Measurements from ENCODE around the gene RETSAT.
"Not testable (repeated sequence)": the region's sequence is repeated elsewhere in the genome, so short reads cannot be mapped to it uniquely, and the experiment has no call there.

RETSAT gene

DNA sequence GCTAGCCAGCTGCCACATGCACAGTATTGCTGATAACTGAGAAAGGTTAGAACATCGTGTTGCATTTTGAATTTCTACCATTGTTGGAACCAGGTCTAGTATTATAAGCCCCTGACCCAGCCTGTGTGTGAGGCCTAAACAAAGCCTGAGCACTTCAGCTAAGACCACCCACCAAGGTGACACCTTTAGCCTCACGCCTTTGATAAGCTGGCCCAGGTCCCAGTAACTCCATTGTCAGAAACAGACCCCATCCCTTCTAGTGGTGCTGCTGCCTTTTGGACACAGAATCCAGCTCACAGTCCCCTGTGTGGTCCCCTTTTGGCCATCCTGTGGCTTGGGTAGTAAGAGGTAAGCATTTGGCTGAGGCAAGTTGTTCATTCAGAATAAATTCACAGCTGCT is 1.9 kb upstream of the RETSAT start:
- 91 to 98% methylated on average over 2 of the region's 2 CpGs for WGBS, 2 experiments
- H3K27me3 ChIP-seq (ENCODE audit: control insufficient read depth, insufficient read depth, low read length, poor library complexity, severe bottlenecking): no peaks in the 10 kb centered on the region
- no peaks in the 10 kb centered on the region for H3K36me3 ChIP-seq (ENCODE audit: control insufficient read depth, insufficient read depth, low read length)
- no peaks in the 10 kb centered on the region for H3K4me1 ChIP-seq (ENCODE audit: control insufficient read depth, insufficient read depth, low read length)
- no peak overlapping the region for H3K4me3 ChIP-seq (ENCODE audit: insufficient read depth, low read depth, low read length)
- H3K9me3 ChIP-seq (ENCODE audit: control insufficient read depth, low read length): no peaks in the 10 kb centered on the region
- H3K27ac ChIP-seq (ENCODE audit: insufficient read depth, low read depth, low read length, poor library complexity, severe bottlenecking): no peak overlapping the region

DNA sequence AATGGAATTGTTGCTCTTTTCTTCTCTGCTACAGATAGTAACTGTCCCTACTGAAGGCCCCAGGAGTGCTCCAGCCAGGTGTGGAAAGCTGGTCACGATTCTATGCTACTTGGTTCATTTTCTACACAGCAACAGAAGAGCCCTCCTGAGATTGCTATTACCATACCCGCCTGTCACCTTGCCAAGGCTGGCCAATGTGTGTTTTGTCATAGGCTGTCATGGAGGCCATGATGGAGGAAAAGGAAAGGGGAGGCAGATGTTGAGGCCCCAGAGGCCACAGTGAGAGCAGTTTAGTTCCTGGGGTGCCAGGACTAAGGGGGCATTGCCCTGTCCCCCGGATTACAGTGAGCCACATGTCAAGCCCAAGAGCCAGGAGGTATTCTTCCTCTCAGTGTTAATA is 1.2 kb upstream of the RETSAT start:
- Histone ChIP-seq H3K27ac (ENCODE audit: insufficient read depth, low read depth, low read length, poor library complexity, severe bottlenecking) (no peak overlapping the region), H3K4me1 (ENCODE audit: control insufficient read depth, insufficient read depth, low read length) (no peaks in the 10 kb centered on the region), H3K4me3 (ENCODE audit: insufficient read depth, low read depth, low read length) (peak overlapping the region; percentile 70), H3K27me3 (ENCODE audit: control insufficient read depth, insufficient read depth, low read length, poor library complexity, severe bottlenecking) (no peaks in the 10 kb centered on the region), H3K36me3 (ENCODE audit: control insufficient read depth, insufficient read depth, low read length) (no peaks in the 10 kb centered on the region), H3K9me3 (ENCODE audit: control insufficient read depth, low read length) (no peaks in the 10 kb centered on the region)
- whole genome bisulfite sequencing, 2 experiments: 90 to 91% methylated on average over 3 of the region's 3 CpGs

DNA sequence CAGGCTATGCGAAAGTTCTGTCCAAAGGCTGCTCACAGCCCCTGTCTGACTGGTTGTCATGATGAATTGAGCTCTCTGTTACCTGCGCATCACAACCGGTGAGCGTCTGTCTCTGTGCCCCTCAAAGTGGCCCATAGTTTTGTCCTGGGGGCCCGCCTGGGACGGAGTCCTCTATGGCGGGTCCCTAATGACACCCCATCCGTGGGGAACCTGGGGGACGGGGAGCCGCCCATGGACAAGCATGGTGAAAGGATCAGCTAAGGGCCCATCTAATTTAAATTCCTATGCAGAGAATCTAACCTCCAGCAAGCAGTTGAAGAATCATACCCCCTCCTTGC is 714 bp upstream of the RETSAT start:
- Histone ChIP-seq H3K4me3 (ENCODE audit: insufficient read depth, low read depth, low read length) (peak overlapping the region; percentile 70), H3K36me3 (ENCODE audit: control insufficient read depth, insufficient read depth, low read length) (no peaks in the 10 kb centered on the region), H3K27me3 (ENCODE audit: control insufficient read depth, insufficient read depth, low read length, poor library complexity, severe bottlenecking) (no peaks in the 10 kb centered on the region), H3K4me1 (ENCODE audit: control insufficient read depth, insufficient read depth, low read length) (no peaks in the 10 kb centered on the region), H3K27ac (ENCODE audit: insufficient read depth, low read depth, low read length, poor library complexity, severe bottlenecking) (no peak overlapping the region), H3K9me3 (ENCODE audit: control insufficient read depth, low read length) (no peaks in the 10 kb centered on the region)
- WGBS, 2 experiments: 22 to 24% methylated on average over 10 of the region's 10 CpGs

DNA sequence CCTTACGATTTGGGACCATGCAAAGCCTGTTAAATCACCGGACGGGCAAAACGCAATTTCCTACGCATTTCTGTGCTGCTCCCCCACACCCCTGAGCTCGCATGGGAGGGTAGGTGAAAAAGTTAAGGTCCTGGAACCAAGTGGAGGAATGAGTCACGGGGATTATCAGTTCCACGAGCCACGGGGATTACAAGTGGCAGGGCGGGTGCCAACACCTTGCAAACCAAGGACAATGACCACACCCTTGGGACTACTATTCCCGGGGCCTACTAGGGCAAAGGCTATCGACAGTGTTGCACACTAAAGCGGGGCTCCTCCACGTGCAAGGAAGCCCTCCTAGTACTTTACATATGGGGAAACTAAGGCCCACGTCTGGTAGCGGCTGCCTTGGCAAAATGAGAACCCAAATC is 447 bp downstream of the RETSAT start:
- peak overlapping the region; percentile 70 for H3K4me3 ChIP-seq (ENCODE audit: insufficient read depth, low read depth, low read length)
- no peak overlapping the region for H3K27ac ChIP-seq (ENCODE audit: insufficient read depth, low read depth, low read length, poor library complexity, severe bottlenecking)
- no peaks in the 10 kb centered on the region for H3K36me3 ChIP-seq (ENCODE audit: control insufficient read depth, insufficient read depth, low read length)
- 76 to 79% methylated on average over 16 of the region's 16 CpGs for WGBS, 2 experiments
- H3K4me1 ChIP-seq (ENCODE audit: control insufficient read depth, insufficient read depth, low read length): no peaks in the 10 kb centered on the region
- no peaks in the 10 kb centered on the region for H3K27me3 ChIP-seq (ENCODE audit: control insufficient read depth, insufficient read depth, low read length, poor library complexity, severe bottlenecking)
- no peaks in the 10 kb centered on the region for H3K9me3 ChIP-seq (ENCODE audit: control insufficient read depth, low read length)

DNA sequence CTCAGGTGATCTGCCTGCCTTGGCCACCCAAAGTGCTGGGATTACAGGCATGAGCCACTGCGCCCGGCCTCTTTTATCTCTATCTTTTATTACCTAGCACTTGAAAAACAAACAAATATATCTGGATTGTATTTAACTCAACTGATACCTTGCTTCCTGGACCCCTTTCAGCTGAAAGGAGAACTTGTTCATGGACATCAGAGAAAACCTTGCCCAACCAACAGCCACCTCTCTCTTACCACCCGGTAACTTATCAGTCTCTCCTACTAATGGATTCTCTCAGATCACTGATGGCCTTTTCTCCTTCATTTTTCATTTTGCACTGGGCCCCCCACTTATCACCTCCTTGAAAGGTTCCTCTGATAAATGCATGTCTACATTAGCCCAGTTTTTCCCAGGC is 6.7 kb downstream of the RETSAT start:
- no peak overlapping the region for H3K4me3 ChIP-seq (ENCODE audit: insufficient read depth, low read depth, low read length)
- no peaks in the 10 kb centered on the region for H3K4me1 ChIP-seq (ENCODE audit: control insufficient read depth, insufficient read depth, low read length)
- H3K9me3 ChIP-seq (ENCODE audit: control insufficient read depth, low read length): no peaks in the 10 kb centered on the region
- no peaks in the 10 kb centered on the region for H3K27me3 ChIP-seq (ENCODE audit: control insufficient read depth, insufficient read depth, low read length, poor library complexity, severe bottlenecking)
- WGBS, 2 experiments: 94 to 100% methylated on average over 3 of the region's 3 CpGs
- H3K36me3 ChIP-seq (ENCODE audit: control insufficient read depth, insufficient read depth, low read length): no peaks in the 10 kb centered on the region
- no peak overlapping the region for H3K27ac ChIP-seq (ENCODE audit: insufficient read depth, low read depth, low read length, poor library complexity, severe bottlenecking)

DNA sequence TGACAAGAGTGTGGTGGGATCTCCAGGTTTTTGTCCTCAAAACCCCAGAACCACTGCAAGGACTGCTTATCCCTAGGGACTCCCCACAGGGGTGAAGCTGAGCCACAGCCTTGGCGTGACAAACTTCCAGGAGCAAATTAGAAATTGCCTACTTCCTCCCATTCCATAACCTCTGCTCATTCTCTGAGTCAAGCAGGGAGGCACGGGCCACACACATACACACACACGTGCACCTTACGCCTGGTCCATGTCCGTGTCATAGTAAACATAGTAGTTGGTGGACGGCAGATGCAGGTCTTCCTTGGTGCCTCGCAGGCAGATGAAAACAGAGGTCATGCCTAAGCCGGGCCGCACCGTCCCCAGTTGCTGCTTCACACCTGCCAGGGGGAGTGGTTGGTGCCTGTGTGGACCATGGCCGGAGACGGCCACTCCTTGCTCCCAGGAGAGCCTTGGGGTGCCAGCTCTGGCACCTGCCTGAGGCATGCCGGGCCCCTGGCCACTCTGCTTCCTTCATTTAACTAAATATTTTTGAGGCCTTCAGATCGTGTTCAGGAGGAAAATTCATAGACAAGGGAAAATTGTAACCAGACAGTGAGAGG is 9.9 kb downstream of the RETSAT start:
- Histone ChIP-seq H3K9me3 (ENCODE audit: control insufficient read depth, low read length) (no peaks in the 10 kb centered on the region), H3K4me1 (ENCODE audit: control insufficient read depth, insufficient read depth, low read length) (no peaks in the 10 kb centered on the region), H3K27me3 (ENCODE audit: control insufficient read depth, insufficient read depth, low read length, poor library complexity, severe bottlenecking) (no peaks in the 10 kb centered on the region), H3K27ac (ENCODE audit: insufficient read depth, low read depth, low read length, poor library complexity, severe bottlenecking) (no peak overlapping the region), H3K36me3 (ENCODE audit: control insufficient read depth, insufficient read depth, low read length) (no peaks in the 10 kb centered on the region), H3K4me3 (ENCODE audit: insufficient read depth, low read depth, low read length) (no peak overlapping the region)
- 92 to 97% methylated on average over 14 of the region's 14 CpGs for WGBS, 2 experiments

DNA sequence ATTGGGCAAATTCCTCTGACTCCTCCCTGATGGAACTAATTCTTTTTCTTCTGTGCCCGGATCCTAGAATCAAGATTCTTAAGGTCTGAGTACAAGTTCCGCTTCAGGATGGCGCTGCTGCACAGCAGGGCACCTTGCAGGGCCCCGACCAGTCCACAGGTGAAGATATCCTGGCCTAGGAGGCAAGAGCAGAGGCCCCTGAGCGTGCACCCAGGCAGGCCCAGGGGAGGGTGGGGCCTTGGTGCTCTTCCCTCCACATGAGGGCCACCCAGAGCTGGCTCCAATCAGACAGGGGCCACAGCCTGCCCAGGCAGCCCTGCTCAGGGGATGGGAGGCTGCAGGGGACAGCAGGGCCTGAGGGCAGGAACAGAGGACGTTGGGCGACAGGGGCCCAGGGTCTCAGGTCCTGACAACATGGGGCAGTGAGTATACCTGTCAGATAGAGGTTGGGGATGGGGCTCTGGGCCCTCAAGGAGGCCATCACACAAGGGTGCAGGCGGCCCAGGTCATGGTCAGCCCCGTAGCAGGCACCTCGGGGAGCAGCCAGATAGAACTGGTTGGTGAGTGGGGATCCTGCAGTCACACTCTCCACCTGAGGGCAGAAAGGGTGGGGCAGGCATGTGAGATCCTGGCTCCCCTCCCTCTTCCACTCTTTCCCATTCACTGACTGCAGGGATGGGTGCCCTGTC is 11.0 kb downstream of the RETSAT start:
- not testable (repeated sequence) for H3K27me3 ChIP-seq (ENCODE audit: control insufficient read depth, insufficient read depth, low read length, poor library complexity, severe bottlenecking); H3K27ac ChIP-seq (ENCODE audit: insufficient read depth, low read depth, low read length, poor library complexity, severe bottlenecking); H3K4me3 ChIP-seq (ENCODE audit: insufficient read depth, low read depth, low read length); H3K36me3 ChIP-seq (ENCODE audit: control insufficient read depth, insufficient read depth, low read length); H3K4me1 ChIP-seq (ENCODE audit: control insufficient read depth, insufficient read depth, low read length); H3K9me3 ChIP-seq (ENCODE audit: control insufficient read depth, low read length)
- 94 to 95% methylated on average over 10 of the region's 10 CpGs for WGBS, 2 experiments

DNA sequence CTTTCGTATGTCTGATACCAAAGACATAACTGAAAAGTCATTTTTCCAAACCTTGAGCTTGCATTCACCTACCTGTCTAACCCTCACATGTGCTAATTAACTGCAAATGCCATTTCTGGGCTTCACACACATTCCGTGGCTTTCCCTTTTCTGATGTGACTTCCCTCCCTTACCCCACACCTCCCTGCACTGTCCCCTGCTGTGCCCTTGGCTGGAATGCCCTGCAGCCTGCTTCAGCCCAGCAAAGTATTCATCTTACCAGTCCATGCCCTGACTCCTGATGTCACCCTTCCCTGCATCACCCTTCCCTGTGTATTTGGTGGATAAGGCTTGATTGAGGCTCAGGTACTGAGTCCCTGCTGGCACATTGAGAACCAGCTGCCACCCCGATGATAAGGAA is 12.2 kb downstream of the RETSAT start:
- H3K36me3 ChIP-seq (ENCODE audit: control insufficient read depth, insufficient read depth, low read length): no peaks in the 10 kb centered on the region
- 81 to 84% methylated on average over 3 of the region's 3 CpGs for WGBS, 2 experiments
- no peaks in the 10 kb centered on the region for H3K4me1 ChIP-seq (ENCODE audit: control insufficient read depth, insufficient read depth, low read length)
- H3K27me3 ChIP-seq (ENCODE audit: control insufficient read depth, insufficient read depth, low read length, poor library complexity, severe bottlenecking): no peaks in the 10 kb centered on the region
- no peak overlapping the region for H3K4me3 ChIP-seq (ENCODE audit: insufficient read depth, low read depth, low read length)
- H3K9me3 ChIP-seq (ENCODE audit: control insufficient read depth, low read length): no peaks in the 10 kb centered on the region
- H3K27ac ChIP-seq (ENCODE audit: insufficient read depth, low read depth, low read length, poor library complexity, severe bottlenecking): no peak overlapping the region

DNA sequence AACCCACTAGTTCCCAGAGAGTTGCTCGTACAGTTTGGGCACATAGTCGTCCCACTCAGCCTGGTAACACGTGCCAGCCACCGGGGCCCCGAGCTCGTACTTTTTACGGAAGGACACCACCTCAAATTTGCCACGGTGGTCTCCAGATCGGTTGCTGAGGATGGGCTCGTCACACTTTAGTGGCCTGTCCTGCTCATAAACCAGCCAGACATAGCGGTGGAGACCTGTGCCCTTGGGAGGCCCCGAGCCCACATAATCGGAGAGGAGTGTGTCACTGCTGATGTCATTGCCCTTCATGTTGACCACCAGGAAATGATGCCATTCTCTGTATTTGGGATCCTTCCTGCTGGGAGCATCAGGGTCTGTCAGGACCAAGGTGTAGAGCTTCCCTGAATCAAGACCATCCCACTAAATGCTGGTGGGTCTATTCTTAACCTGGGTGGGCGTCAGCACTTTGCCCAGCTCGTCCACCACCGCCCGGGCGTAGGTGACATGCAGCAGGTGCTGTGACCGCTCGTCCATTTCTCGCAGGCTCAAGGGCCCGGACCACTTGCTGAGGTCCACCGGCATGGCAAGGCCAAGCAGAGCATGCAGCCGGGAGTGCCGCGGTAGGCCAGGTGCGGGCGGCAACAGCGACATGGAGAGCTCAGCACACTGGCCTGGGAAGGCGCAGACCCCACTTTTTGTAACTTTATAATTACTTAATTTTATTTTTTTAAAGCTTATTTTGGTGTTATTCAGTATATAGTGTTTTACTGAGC is 12.9 kb downstream of the RETSAT start:
- H3K9me3 ChIP-seq (ENCODE audit: control insufficient read depth, low read length): no peaks in the 10 kb centered on the region
- no peaks in the 10 kb centered on the region for H3K4me1 ChIP-seq (ENCODE audit: control insufficient read depth, insufficient read depth, low read length)
- WGBS, 2 experiments: 94 to 96% methylated on average over 29 of the region's 30 CpGs
- H3K4me3 ChIP-seq (ENCODE audit: insufficient read depth, low read depth, low read length): no peak overlapping the region
- H3K27me3 ChIP-seq (ENCODE audit: control insufficient read depth, insufficient read depth, low read length, poor library complexity, severe bottlenecking): no peaks in the 10 kb centered on the region
- no peak overlapping the region for H3K27ac ChIP-seq (ENCODE audit: insufficient read depth, low read depth, low read length, poor library complexity, severe bottlenecking)
- no peaks in the 10 kb centered on the region for H3K36me3 ChIP-seq (ENCODE audit: control insufficient read depth, insufficient read depth, low read length)

DNA sequence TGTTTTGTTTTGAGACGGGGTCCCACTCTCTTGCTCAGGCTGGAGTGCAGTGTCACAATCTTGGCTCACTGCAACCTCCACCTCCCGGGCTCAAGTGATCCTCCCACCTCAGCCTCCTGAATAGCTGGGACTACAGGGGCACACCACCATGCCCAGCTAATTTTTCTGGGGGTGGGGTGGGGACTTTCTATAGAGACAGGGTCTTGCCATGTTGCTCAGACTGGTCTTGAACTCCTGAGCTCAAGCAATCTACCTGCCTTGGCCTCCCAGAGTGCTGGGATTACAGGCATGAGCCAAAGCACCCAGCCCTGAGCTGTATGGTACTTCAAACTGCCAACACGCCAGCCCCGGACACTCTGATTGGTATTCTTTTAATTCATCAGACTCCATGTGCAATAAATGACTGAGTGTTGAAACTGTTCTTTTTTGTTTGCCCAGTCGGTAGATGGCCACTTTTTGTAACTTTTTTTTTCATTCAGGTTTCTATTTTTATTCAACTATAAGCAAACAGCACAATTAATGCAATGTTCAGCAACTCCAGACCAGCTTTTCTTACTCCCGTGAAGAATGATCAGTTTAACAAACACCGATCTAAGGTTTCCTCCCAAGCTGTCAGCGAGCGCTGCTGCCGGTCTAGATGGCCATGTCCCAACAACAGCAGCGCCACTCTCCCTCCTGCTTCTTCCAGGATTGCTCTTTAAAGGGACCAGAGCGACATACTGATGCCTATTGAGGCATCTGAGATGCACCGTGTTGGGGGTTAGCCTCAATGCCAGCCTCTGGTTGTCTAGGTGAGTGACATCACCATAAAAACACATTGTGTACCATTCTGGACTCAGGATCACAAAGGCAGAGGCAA is 14.1 kb downstream of the RETSAT start:
- Histone ChIP-seq H3K27me3 (ENCODE audit: control insufficient read depth, insufficient read depth, low read length, poor library complexity, severe bottlenecking) (no peaks in the 10 kb centered on the region), H3K27ac (ENCODE audit: insufficient read depth, low read depth, low read length, poor library complexity, severe bottlenecking) (no peak overlapping the region), H3K9me3 (ENCODE audit: control insufficient read depth, low read length) (no peaks in the 10 kb centered on the region), H3K4me1 (ENCODE audit: control insufficient read depth, insufficient read depth, low read length) (no peaks in the 10 kb centered on the region), H3K4me3 (ENCODE audit: insufficient read depth, low read depth, low read length) (no peak overlapping the region), H3K36me3 (ENCODE audit: control insufficient read depth, insufficient read depth, low read length) (no peaks in the 10 kb centered on the region)
- 80 to 84% methylated on average over 13 of the region's 13 CpGs for WGBS, 2 experiments
